Astrocyte (in vitro differentiated cells and primary cell): ENCODE results near the gene NECAP2.
"Not testable (repeated sequence)": the region's sequence is repeated elsewhere in the genome, so short reads cannot be mapped to it uniquely, and the experiment has no call there.

Experiments
- CTCF ChIP-seq: IDR thresholded peaks from 2 replicates; pipeline ENCODE4 v1.5.1; 2011; ENCODE audit warnings: low read depth, mild to moderate bottlenecking, inconsistent platforms, low read length, moderate library complexity; ENCODE audit not compliant: insufficient read depth
- EZH2 ChIP-seq: IDR thresholded peaks from 2 replicates; pipeline ENCODE4 v1.6.1; 2012; ENCODE audit warnings: mild to moderate bottlenecking, low read length, inconsistent platforms; ENCODE audit not compliant: insufficient read depth

- TF ChIP-seq CTCF, EZH2: not testable (repeated sequence)
Measured at GRCh38 chr1:16506364-16507136, 66.0 kb downstream of the NECAP2 start.
